DND-41 (cell line): Measurements from ENCODE around the gene CNDP2.

Source experiments
- ATAC-seq: fragments of 200-7000 bp; cut with Tn5 transposase; 3 replicates; pipeline ENCODE4 v1.9.1; 2021; ENCODE audit warnings: low read depth; ENCODE audit not compliant: insufficient read depth
- DNase-seq: peaks from one replicate; pipeline ENCODE4 v3.0.0-alpha.2; 2020
- H2AFZ ChIP-seq: 2 replicates; pipeline ENCODE4 v1.6.0; 2012; ENCODE audit warnings: low read depth, low read length
- H3K27ac ChIP-seq: 2 replicates; pipeline ENCODE4 v1.5.1; 2012; ENCODE audit warnings: low read length, inconsistent platforms
- H3K27me3 ChIP-seq: fragments of 200-600 bp; sonication (generic); 2 replicates; pipeline ENCODE4 v1.6.0; 2012; ENCODE audit warnings: low read length, mild to moderate bottlenecking, inconsistent platforms; ENCODE audit not compliant: insufficient read depth, poor library complexity
- H3K36me3 ChIP-seq: 2 replicates; pipeline ENCODE4 v1.5.1; 2012; ENCODE audit warnings: low read length, inconsistent platforms; ENCODE audit not compliant: insufficient read depth
- H3K4me1 ChIP-seq: 2 replicates; pipeline ENCODE4 v1.5.1; 2012; ENCODE audit warnings: mild to moderate bottlenecking, low read length; ENCODE audit not compliant: insufficient read depth
- H3K4me2 ChIP-seq: 2 replicates; pipeline ENCODE4 v1.6.0; 2012; ENCODE audit warnings: mild to moderate bottlenecking, moderate library complexity, low read length, inconsistent platforms; ENCODE audit not compliant: insufficient read depth
- H3K4me3 ChIP-seq, 2 experiments: fragments of 200-600 bp in 1 of 2; shearing (Covaris generic) in 1 of 2; 2 replicates each; pipeline ENCODE4 v1.5.1; 2012 to 2016; ENCODE audit warnings: inconsistent platforms in 2 of 2, low read length in 2 of 2, mild to moderate bottlenecking in 2 of 2, low read depth in 1 of 2, moderate library complexity in 1 of 2
- H3K79me2 ChIP-seq: 2 replicates; pipeline ENCODE4 v1.6.0; 2012; ENCODE audit warnings: low read length, inconsistent platforms; ENCODE audit not compliant: insufficient read depth
- H3K9ac ChIP-seq: 2 replicates; pipeline ENCODE4 v1.6.0; 2012; ENCODE audit warnings: low read depth, mild to moderate bottlenecking, inconsistent platforms, low read length, moderate library complexity
- H3K9me3 ChIP-seq: 2 replicates; pipeline ENCODE4 v1.5.1; 2012; ENCODE audit warnings: low read length, moderate library complexity, mild to moderate bottlenecking, inconsistent platforms; ENCODE audit not compliant: insufficient read depth, severe bottlenecking
- H4K20me1 ChIP-seq: 2 replicates; pipeline ENCODE4 v1.6.0; 2012; ENCODE audit warnings: low read length; ENCODE audit not compliant: insufficient read depth
- EZH2 ChIP-seq: IDR thresholded peaks from 3 replicates; pipeline ENCODE4 v1.6.1; 2012; ENCODE audit warnings: borderline replicate concordance, low read depth, mild to moderate bottlenecking, moderate library complexity, low read length, inconsistent platforms; ENCODE audit not compliant: severe bottlenecking
- TF ChIP-seq, protein P1 (sequence below): IDR thresholded peaks from 2 replicates; pipeline ENCODE4 v1.5.1; 2012; ENCODE audit warnings: borderline replicate concordance, low read length, moderate library complexity, mild to moderate bottlenecking; ENCODE audit not compliant: poor library complexity, severe bottlenecking; ENCODE audit errors: extremely low read depth

The CNDP2 gene

DNA sequence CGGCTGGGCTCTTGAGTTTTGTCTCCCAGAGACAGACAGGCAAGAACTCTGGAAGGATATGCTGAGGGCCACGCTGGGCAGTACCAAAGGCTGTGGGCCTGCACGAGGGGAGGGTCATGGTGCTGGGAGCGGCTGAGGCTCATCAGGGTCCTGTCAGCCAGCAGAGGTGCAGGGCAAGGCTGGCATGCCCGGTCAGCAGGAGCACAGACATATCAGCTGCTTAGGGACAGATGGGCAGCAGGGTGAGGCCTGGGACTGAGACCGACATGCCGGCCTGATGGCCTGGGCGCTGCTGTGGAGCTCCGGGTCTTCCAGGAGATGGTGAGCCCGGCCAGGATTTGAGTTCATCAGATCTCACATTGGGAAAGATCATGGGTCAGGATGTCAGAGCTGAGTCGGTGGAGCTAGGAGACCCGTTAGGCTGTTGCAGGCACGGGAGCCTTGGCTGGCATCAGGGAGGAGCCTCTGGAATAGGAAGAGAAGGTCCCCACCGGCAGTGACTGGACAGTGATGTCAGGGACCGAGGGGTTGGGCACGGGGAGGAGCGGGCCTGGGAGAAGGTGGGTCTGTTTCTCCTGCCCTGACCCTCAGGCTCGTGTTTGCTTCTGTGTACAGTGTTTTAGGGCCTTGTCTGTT lies 18.8 kb downstream of the CNDP2 start:
- H3K27me3 ChIP-seq = no peaks in the 10 kb centered on the region
- H3K4me2 ChIP-seq = no peak overlapping the region
- H3K9me3 ChIP-seq = no peaks in the 10 kb centered on the region
- peaks cover 35% of the 10 kb centered on the region for H4K20me1 ChIP-seq
- H2AFZ ChIP-seq = no peak overlapping the region
- DNase-seq = no peak
- no peak for ATAC-seq
- peaks cover 94% of the 10 kb centered on the region for H3K36me3 ChIP-seq
- H3K27ac ChIP-seq = no peak overlapping the region
- no peak overlapping the region for H3K9ac ChIP-seq
- H3K4me3 ChIP-seq = no peak overlapping the region
- TF ChIP-seq, protein P1, sequence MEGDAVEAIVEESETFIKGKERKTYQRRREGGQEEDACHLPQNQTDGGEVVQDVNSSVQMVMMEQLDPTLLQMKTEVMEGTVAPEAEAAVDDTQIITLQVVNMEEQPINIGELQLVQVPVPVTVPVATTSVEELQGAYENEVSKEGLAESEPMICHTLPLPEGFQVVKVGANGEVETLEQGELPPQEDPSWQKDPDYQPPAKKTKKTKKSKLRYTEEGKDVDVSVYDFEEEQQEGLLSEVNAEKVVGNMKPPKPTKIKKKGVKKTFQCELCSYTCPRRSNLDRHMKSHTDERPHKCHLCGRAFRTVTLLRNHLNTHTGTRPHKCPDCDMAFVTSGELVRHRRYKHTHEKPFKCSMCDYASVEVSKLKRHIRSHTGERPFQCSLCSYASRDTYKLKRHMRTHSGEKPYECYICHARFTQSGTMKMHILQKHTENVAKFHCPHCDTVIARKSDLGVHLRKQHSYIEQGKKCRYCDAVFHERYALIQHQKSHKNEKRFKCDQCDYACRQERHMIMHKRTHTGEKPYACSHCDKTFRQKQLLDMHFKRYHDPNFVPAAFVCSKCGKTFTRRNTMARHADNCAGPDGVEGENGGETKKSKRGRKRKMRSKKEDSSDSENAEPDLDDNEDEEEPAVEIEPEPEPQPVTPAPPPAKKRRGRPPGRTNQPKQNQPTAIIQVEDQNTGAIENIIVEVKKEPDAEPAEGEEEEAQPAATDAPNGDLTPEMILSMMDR = no peak
- no peak for TF ChIP-seq EZH2
- H3K4me1 ChIP-seq = no peaks in the 10 kb centered on the region
- no peaks in the 10 kb centered on the region for H3K79me2 ChIP-seq

DNA sequence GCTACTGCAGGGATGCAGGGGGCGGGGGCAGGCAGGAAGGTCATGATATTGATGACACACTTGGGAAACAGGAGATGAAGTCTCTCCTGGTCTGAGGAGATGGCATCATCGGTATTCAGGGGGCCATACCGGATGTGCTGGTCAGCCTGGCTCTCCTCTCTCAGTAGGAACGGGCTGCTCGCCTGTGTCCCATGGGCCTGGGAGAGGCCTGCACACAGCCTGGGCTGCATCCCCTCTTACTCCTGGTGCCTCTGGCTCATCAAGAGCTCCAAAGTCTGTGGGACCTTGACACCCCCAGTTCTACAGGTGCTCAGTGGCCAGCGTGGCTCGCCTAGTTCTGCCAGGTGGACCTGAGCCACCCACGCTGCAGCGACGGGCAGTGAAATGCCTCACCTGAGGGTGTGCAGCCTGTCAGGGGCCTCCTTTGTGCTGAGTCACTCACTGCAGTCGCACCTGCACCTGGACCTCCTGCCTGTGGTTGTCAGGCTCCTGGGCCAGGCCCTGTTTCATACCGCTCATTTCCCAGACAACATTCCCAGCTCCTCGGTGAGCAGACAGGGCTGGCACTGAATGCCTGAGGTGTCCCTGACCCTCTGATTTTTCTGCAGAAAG lies 19.6 kb downstream of the CNDP2 start:
- Histone ChIP-seq H4K20me1 (peaks cover 32% of the 10 kb centered on the region), H3K4me2 (no peak overlapping the region), H3K36me3 (peaks cover 94% of the 10 kb centered on the region), H2AFZ (no peak overlapping the region), H3K27me3 (no peaks in the 10 kb centered on the region), H3K4me3 (no peak overlapping the region), H3K4me1 (no peaks in the 10 kb centered on the region), H3K79me2 (no peaks in the 10 kb centered on the region), H3K27ac (no peak overlapping the region), H3K9me3 (no peaks in the 10 kb centered on the region), H3K9ac (no peak overlapping the region)
- no peak for ATAC-seq
- no peak for TF ChIP-seq EZH2
- TF ChIP-seq, protein P1 = no peak
- DNase-seq = no peak

DNA sequence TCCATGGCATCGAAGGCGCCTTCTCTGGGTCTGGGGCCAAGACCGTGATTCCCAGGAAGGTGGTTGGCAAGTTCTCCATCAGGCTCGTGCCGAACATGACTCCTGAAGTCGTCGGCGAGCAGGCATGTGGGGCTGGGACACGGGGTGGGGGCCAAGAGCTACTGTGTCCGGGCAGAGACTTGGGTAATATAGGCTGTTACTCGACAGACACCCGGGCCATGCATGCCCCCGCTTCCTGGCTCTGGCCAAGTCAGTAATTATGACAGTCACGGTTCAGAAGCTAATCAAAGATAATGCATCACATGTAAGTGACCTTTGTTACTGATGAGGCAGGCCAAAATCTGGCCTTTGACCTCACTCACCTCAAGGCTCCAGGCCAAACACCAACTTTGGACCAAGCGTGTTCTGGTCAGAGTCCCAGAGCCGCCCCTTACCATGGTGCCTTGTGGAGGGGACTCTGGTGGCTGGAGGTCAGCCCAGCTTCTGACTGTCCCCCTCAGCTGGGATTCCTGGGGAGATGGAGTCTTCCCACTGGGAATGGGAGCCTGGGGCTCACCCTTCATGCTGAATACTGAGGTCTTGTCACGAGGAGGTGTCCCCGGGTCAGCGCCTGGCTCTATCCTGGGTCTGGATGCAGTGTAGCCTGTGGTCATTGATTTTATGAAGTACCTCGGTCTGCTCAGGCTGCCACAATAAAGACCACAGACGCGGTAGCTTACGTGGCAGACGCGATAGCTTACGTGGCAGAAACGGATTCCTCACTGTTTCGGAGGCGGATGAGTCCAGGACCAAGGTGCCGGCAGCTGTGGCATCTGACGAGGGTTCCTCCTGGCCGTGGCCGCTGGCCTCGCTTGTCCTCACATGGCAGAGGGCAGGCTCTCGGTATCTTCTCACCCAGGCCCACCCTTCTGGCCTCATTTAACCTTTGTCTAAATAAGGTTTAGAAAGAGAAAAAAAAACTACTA lies 20.4 kb downstream of the CNDP2 start:
- H3K27me3 ChIP-seq = no peaks in the 10 kb centered on the region
- peaks cover 32% of the 10 kb centered on the region for H4K20me1 ChIP-seq
- ATAC-seq (no peak), DNase-seq (no peak)
- H3K4me3 ChIP-seq = no peak overlapping the region
- no peak overlapping the region for H3K9ac ChIP-seq
- no peaks in the 10 kb centered on the region for H3K9me3 ChIP-seq
- no peak for TF ChIP-seq EZH2
- TF ChIP-seq, protein P1 = no peak
- no peaks in the 10 kb centered on the region for H3K4me1 ChIP-seq
- no peak overlapping the region for H3K4me2 ChIP-seq
- H2AFZ ChIP-seq = no peak overlapping the region
- no peak overlapping the region for H3K27ac ChIP-seq
- H3K79me2 ChIP-seq = no peaks in the 10 kb centered on the region
- H3K36me3 ChIP-seq = peaks cover 94% of the 10 kb centered on the region
